Fibroblast of villous mesenchyme (primary cell): ENCODE results near the gene MIXL1. TPM values are rescaled to one million over a fixed set of nuclear protein-coding genes. Genes with fewer than 3 reads are reported as not detected.
A peak's percentile ranks its signal among the peaks of the same experiment; 100 is the strongest.

Experiments
- DNase-seq: peaks from one replicate; pipeline ENCODE4 v3.0.0-alpha.2; 2010; ENCODE audit warnings: low read depth
- H3K4me3 ChIP-seq: 2 replicates; pipeline ENCODE4 v1.5.1; 2011; ENCODE audit warnings: low read depth, mild to moderate bottlenecking, low read length
- CTCF ChIP-seq: IDR thresholded peaks from 2 replicates; pipeline ENCODE4 v1.5.1; 2012; ENCODE audit warnings: low read depth, mild to moderate bottlenecking, low read length; ENCODE audit not compliant: insufficient read depth
- total RNA-seq: library from RNA; depleted of rRNA; stranded (reverse); fragments of >200 nt; gene quantifications from 2 replicates; pipeline ENCODE4 v1.2.3, GENCODE V29; 2012

Gene MIXL1
- 0.43 TPM in 1 of 2 replicates, not detected in the other for total RNA-seq

- peak; percentile 4 for DNase-seq
- no peak for TF ChIP-seq CTCF
- H3K4me3 ChIP-seq = peak within 1 kb of the TSS; percentile 60
Observed at GRCh38 chr1:226223157-226223785, at the start of gene MIXL1. MIXL1 (plus strand) TSS chr1:226223664; CDS start chr1:226223682, 18 bp downstream.

DNA sequence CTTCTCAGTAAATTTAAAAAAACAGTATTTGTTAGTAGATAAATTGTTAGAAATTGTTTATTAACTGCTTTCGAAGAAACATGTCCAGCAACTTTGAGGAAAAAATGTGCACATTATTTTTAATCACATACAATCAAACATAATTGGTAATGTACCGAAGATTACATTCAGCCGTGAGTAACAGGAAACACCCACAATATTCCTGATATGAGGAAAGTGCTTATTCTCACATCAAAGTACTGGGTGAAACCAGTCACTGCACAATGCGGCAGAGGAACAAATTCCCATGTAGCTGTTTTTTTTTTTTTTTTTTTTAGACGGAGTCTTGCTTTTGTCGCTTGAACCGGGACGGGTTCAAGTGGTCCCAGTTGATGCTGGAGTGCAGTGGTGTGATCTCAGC is 46.6 kb upstream of the MIXL1 start:
- no peak for DNase-seq
- no peak overlapping the region for H3K4me3 ChIP-seq
- TF ChIP-seq CTCF = no peak

- H3K4me3 ChIP-seq = peak overlapping the region; percentile 29
- DNase-seq = peak; percentile 83
- TF ChIP-seq CTCF = peak; percentile 32
Observed at GRCh38 chr1:226181996-226182714, 41.3 kb upstream of the MIXL1 start.

DNA sequence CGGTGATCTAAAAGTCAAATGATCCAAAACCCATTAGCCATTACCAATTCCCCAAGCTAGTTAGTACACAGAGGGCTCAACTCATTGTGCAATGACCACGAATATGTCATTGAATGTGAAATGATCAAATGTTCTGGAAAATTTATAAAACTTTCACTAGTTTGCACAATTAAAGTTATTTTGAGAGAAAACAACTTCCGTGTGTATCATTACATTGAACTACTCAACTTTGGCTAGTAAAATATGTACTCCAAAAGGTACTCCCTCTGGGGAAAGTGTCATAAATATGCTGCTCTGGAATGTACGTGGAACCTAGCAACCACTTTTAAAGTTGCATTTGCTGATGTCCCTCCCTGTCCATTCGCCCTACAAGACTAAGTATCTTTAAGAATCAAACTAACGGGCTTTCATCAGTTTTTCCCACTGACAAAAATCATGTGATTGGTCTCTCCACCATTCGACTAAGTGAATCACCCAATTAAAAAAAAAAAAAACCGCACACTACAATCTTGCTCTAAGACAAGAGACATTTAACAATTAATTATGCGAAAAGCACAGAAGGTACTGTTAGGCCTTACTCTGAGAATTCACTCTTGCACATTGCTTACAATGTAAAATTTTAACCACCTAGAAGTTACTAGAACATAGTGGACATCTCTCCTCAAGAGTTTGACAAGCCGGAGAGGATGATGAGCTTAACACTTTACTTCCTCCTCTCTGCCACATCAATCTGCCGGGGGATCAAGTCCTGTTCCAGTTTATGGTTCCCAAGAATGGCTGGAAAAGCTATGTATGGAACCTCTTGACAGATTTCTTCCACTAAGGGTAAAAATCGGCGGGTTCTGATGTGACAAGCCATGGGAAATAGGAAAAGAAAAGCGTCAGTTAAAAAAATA is 38.1 kb upstream of the MIXL1 start:
- DNase-seq = peak; percentile 63
- TF ChIP-seq CTCF = no peak
- H3K4me3 ChIP-seq = peak overlapping the region; percentile 99

- H3K4me3 ChIP-seq = peak within 1 kb of the TSS; percentile 99
- peak; percentile 23 for TF ChIP-seq CTCF
- peak; percentile 89 for DNase-seq
Observed at GRCh38 chr1:226186124-226187018, 37.1 kb upstream of the MIXL1 start, which contains the start of gene ACBD3. ACBD3 (minus strand) TSS chr1:226186741; CDS start chr1:226186675, 66 bp downstream.

DNA sequence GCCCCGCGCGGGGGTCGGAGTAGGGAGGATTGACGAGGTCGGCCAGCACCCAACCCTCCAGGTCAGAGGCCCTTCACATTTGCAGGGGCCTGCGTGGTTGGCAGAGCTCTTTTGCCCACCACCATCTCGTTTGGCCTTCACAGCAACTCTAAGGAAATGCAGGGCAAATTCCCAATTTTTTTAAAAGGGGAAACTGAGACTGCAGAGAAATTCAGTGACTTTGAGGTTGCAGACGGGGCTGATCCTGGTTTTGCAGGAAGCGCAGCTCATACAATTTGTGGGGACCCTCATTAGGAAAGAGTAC is 36.5 kb upstream of the MIXL1 start:
- no peak for DNase-seq
- TF ChIP-seq CTCF = no peak

More for the DNA sequence above, 36.5 kb upstream of the MIXL1 start:
- H3K4me3 ChIP-seq = peak overlapping the region; percentile 99
